K562 (cell line): Measurements from ENCODE around the gene SCARF2. TPM values are rescaled to one million over a fixed set of nuclear protein-coding genes. Genes with fewer than 3 reads are reported as not detected.

ENCODE experiments used
- CBX3 ChIP-seq, 2 experiments: IDR thresholded peaks; 1 replicate in 1 of 2; 2 replicates in 1 of 2; pipeline ENCODE4 v1.6.1; 2012; ENCODE audit warnings: inconsistent platforms in 2 of 2, low read length in 2 of 2, borderline replicate concordance in 1 of 2, control low read depth in 1 of 2
- CEBPG ChIP-seq, 3 experiments: fragments of 200-800 bp in 1 of 3; sonication (Bioruptor generic) in 1 of 3; sonication (generic) in 1 of 3; formaldehyde crosslinking in 1 of 3; IDR thresholded peaks in 2 of 3; conservative IDR thresholded peaks in 1 of 3; 2 replicates each; pipeline versions ENCODE4 v1.6.1 to v1.8.0; 2016 to 2022; ENCODE audit warnings: missing compliant biosample characterization in 2 of 3, missing genetic modification characterization in 2 of 3, mild to moderate bottlenecking in 1 of 3, missing genetic modification reagents in 1 of 3
- EP300 ChIP-seq: IDR thresholded peaks from 2 replicates; pipeline ENCODE4 v1.6.1; 2012; ENCODE audit warnings: low read length, improper control_type of control experiment
- FOXK1 ChIP-seq: sonication (generic); formaldehyde crosslinking; IDR thresholded peaks from 2 replicates; pipeline ENCODE4 v1.8.0; 2022; ENCODE audit warnings: missing genetic modification reagents, mild to moderate bottlenecking, borderline replicate concordance
- GATA2 ChIP-seq: sonication (generic); formaldehyde crosslinking; IDR thresholded peaks from 2 replicates; pipeline ENCODE4 v1.4.0; 2020; ENCODE audit warnings: mild to moderate bottlenecking, missing genetic modification reagents
- KAT7 ChIP-seq: sonication (generic); formaldehyde crosslinking; IDR thresholded peaks from 2 replicates; pipeline ENCODE4 v1.8.0; 2022; ENCODE audit warnings: missing genetic modification reagents, mild to moderate bottlenecking, borderline replicate concordance
- MAFG ChIP-seq: fragments of 450-650 bp; conservative IDR thresholded peaks from 2 replicates; pipeline ENCODE4 v1.6.1; 2016; ENCODE audit warnings: missing genetic modification characterization, missing compliant biosample characterization
- NCOA6 ChIP-seq: fragments of 450-650 bp; IDR thresholded peaks from 2 replicates; pipeline ENCODE4 v1.6.1; 2017; ENCODE audit warnings: mild to moderate bottlenecking
- RBFOX2 ChIP-seq: fragments of 200-400 bp; formaldehyde crosslinking; IDR thresholded peaks from 2 replicates; pipeline ENCODE4 v1.6.1; 2017; ENCODE audit warnings: low read depth, mild to moderate bottlenecking, low read length, moderate library complexity
- STAT6 ChIP-seq: sonication (generic); formaldehyde crosslinking; IDR thresholded peaks from 2 replicates; pipeline ENCODE4 v1.8.1; 2023; ENCODE audit warnings: mild to moderate bottlenecking, missing genetic modification reagents
- TCF15 ChIP-seq: fragments of 250-450 bp; sonication (Bioruptor Pico); IDR thresholded peaks from 2 replicates; pipeline ENCODE4 v1.8.0; 2022; ENCODE audit warnings: moderate library complexity, mild to moderate bottlenecking, inconsistent platforms
- ZBTB43 ChIP-seq: sonication (generic); formaldehyde crosslinking; IDR thresholded peaks from 2 replicates; pipeline ENCODE4 v1.8.0; 2023; ENCODE audit warnings: mild to moderate bottlenecking, missing genetic modification reagents
- ZNF121 ChIP-seq: sonication (generic); formaldehyde crosslinking; conservative IDR thresholded peaks from 2 replicates; pipeline ENCODE4 v1.8.0; 2022; ENCODE audit warnings: missing genetic modification reagents
- ZNF24 ChIP-seq: fragments of 450-650 bp; IDR thresholded peaks from 2 replicates; pipeline ENCODE4 v1.6.1; 2016
- ZNF518B ChIP-seq: fragments of 250-450 bp; sonication (Bioruptor Pico); IDR thresholded peaks from 2 replicates; pipeline ENCODE4 v1.5.0; 2021; ENCODE audit warnings: mild to moderate bottlenecking, moderate library complexity
- polyA plus RNA-seq, 8 experiments: library from polyadenylated mRNA; depleted of rRNA in 4 of 8; stranded (reverse) in 5 of 8; unstranded in 3 of 8; fragments of >200 nt; fragmentation: Nextera tagmentation in 2 of 8; fragmentation: Illumina TruSeq in 1 of 8; extraction: Ambion mirVana in 2 of 8; extraction: Trizol in 1 of 8; gene quantifications; 2 replicates each; pipeline versions ENCODE4 v1.2.1 to v1.2.3, GENCODE V29; 2011 to 2014; ENCODE audit warnings: inconsistent platforms in 1 of 8, missing spikeins in 1 of 8
- total RNA-seq, 7 experiments: library from RNA; depleted of rRNA in 6 of 7; stranded (reverse); fragments of >200 nt in 6 of 7; fragmentation: Illumina TruSeq in 2 of 7; extraction: Trizol in 2 of 7; gene quantifications; 2 replicates each; pipeline versions ENCODE4 v1.2.1 to v1.2.3, GENCODE V29; 2011 to 2021; ENCODE audit warnings: low replicate concordance in 1 of 7

Gene SCARF2
- total and polyA plus RNA-seq, 9 of the 15 experiments (the other 6 are each of a cell fraction or from before 2014, with no cell fraction given) = 0.06 to 0.32 (median 0.21) TPM; not detected in 5

GRCh38 chr22:20412474-20413216, 25.0 kb downstream of the SCARF2 start (continued):
- no peak for TF ChIP-seq ZNF518B
- TF ChIP-seq FOXK1 (CRISPR knock-in tag) = no peak; the same call in 1 of the 2 replicates
- TF ChIP-seq ZNF24 = no peak
- TF ChIP-seq CEBPG (CRISPR knock-in tag; IDR thresholded peaks at IDR 0.05) = no peak
- no peak for TF ChIP-seq CEBPG (tag; conservative IDR thresholded peaks at IDR 0.05 in 1 of 2, IDR thresholded peaks at IDR 0.05 in 1 of 2)
- no peak for TF ChIP-seq TCF15 (CRISPR knock-in tag)
- no peak for TF ChIP-seq ZBTB43 (CRISPR knock-in tag)
- no peak for TF ChIP-seq STAT6 (CRISPR knock-in tag)
- no peak for TF ChIP-seq RBFOX2
- peak; percentile 99 for TF ChIP-seq ZNF121 (CRISPR knock-in tag)
- TF ChIP-seq EP300 = no peak
- no peak for TF ChIP-seq NCOA6
- TF ChIP-seq MAFG (tag) = no peak
- TF ChIP-seq KAT7 = no peak
- no peak for TF ChIP-seq GATA2 (CRISPR knock-in tag)
- TF ChIP-seq CBX3 (IDR thresholded peaks at IDR 0.05; ENCODE audit: borderline replicate concordance in 1 of 2, low read length in 2 of 2) = no peak
